NB4 (cell line): ENCODE results near the gene CTNS.
A peak's percentile ranks its signal among the peaks of the same experiment; 100 is the strongest.

Source experiments
- DNase-seq: peaks from one replicate; pipeline ENCODE4 v3.0.0; 2010; ENCODE audit warnings: low read depth
- H3K4me3 ChIP-seq: one replicate; pipeline ENCODE4 v1.5.1; 2011; ENCODE audit warnings: mild to moderate bottlenecking, low read depth, low read length, moderate library complexity
- MYC ChIP-seq: IDR thresholded peaks from 2 replicates; pipeline ENCODE4 v1.6.1; 2011; ENCODE audit warnings: low read depth, low read length
- POLR2A ChIP-seq: IDR thresholded peaks from 2 replicates; pipeline ENCODE4 v1.6.1; 2011; ENCODE audit warnings: mild to moderate bottlenecking; ENCODE audit not compliant: insufficient read length; ENCODE audit errors: extremely low read depth
- TF ChIP-seq, protein P1 (sequence below): IDR thresholded peaks from 2 replicates; pipeline ENCODE4 v1.6.1; 2011; ENCODE audit warnings: low read depth, low read length
- TF ChIP-seq, protein P2 (sequence below): IDR thresholded peaks from one replicate; pipeline ENCODE4 v1.5.1; 2012; ENCODE audit warnings: low read depth, low read length

CTNS gene

DNA sequence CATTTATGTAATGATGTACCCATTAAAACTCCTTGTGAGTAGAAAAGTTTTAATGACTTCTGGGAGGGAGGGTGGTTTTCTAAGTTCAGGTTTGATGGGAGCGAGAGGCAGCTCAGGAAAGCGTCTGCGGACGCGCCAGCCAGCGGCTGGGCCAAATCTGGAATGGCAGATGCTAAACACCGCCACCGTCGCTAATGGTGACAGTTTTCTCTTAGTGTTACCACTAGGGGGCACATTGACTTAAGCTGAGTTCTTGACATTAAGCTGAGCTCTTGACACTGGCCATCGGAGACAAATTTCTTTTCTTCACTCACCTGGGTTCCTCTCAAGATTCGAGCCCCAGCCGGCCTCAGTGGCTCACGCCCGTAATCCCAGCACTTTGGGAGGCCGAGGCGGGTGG lies 34.1 kb upstream of the CTNS start:
- TF ChIP-seq, protein P1, sequence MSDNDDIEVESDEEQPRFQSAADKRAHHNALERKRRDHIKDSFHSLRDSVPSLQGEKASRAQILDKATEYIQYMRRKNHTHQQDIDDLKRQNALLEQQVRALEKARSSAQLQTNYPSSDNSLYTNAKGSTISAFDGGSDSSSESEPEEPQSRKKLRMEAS, result no peak
- TF ChIP-seq, protein P2, sequence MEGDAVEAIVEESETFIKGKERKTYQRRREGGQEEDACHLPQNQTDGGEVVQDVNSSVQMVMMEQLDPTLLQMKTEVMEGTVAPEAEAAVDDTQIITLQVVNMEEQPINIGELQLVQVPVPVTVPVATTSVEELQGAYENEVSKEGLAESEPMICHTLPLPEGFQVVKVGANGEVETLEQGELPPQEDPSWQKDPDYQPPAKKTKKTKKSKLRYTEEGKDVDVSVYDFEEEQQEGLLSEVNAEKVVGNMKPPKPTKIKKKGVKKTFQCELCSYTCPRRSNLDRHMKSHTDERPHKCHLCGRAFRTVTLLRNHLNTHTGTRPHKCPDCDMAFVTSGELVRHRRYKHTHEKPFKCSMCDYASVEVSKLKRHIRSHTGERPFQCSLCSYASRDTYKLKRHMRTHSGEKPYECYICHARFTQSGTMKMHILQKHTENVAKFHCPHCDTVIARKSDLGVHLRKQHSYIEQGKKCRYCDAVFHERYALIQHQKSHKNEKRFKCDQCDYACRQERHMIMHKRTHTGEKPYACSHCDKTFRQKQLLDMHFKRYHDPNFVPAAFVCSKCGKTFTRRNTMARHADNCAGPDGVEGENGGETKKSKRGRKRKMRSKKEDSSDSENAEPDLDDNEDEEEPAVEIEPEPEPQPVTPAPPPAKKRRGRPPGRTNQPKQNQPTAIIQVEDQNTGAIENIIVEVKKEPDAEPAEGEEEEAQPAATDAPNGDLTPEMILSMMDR, result peak; percentile 56
- H3K4me3 ChIP-seq, result no peak overlapping the region
- DNase-seq, result peak; percentile 61

DNA sequence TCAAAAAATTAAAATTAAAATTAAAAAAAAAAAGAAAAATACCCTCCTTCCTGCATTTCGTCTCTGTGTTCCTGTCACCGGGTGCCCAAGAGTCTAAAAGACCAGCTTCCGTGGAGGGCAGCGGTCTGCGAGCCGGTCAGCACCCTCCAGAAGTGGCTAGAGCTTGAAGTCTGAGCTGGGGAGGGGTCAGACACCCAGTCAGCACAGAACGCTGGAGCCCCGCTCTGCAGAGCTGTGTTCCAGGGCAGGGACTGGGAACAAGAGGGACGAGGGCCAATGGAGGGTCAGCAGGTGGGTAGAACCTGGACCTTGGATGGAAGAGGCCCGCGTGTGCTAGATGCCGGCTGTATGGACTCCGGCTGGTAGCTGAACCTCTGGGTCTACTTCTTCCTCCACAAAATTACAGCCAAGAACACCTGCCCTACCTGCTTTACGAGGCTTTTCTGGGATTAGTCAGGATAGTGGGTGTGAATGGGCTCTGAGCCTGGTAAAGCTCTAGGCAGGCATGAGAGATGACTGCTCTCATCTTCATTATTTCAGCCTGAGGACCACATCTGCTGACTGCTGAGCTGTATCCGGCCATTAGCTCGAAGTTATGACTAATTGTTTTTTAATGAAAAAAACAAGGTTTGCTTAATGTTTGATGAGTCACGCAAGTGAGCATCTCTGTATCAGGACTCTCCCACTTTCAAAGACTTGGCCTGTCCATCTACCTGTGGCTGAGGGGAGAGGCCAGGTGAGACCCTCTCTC lies 33.3 kb upstream of the CTNS start:
- DNase-seq, result no peak
- TF ChIP-seq MYC, result no peak
- TF ChIP-seq, protein P2, result no peak
- TF ChIP-seq, protein P1, result no peak
- no peak for TF ChIP-seq POLR2A
- H3K4me3 ChIP-seq, result no peak overlapping the region

DNA sequence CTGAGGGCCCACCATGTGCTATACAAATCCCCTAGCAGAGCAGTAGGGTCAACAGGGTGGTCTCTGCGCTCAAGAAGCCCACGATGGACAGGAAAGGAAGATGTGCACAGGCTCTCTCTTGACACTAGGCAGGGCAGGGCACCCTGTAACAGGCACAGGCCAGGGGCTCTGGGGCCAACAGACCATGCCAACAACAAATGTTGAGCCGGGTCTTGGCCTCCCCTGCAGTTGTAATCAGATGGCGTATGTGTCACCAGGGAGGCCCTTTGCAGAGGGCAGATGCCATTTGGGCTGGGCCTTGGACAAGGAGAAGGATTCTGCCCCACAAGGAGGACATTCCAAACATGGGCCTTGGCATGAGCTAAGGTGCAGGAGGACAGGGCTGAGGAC lies 32.7 kb upstream of the CTNS start:
- TF ChIP-seq, protein P1, result no peak
- no peak for TF ChIP-seq POLR2A
- TF ChIP-seq, protein P2, result no peak
- no peak for TF ChIP-seq MYC
- H3K4me3 ChIP-seq, result no peak overlapping the region
- no peak for DNase-seq

DNA sequence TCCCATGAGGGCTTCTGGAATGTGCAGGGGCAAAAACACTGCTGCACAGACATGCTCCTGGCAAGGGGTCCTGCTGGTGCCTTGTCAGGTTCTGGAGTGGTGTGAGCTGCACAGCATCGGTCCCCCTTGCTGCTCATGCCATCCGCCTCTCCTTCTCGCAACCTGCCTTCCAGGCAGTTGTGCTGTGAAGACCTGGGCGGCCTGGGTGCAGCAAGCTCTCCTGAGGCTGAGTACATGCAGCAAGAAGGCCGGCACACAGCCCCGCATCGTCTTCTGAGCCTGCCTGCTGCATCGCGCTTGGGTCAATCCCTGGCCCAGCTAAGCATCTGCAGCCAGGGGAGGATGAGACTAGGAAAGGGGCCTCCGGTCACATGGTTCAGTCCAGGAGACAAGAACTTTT lies 26.9 kb upstream of the CTNS start:
- no peak for DNase-seq
- H3K4me3 ChIP-seq, result no peak overlapping the region
- TF ChIP-seq, protein P1, result no peak
- TF ChIP-seq, protein P2, result no peak
- no peak for TF ChIP-seq MYC

DNA sequence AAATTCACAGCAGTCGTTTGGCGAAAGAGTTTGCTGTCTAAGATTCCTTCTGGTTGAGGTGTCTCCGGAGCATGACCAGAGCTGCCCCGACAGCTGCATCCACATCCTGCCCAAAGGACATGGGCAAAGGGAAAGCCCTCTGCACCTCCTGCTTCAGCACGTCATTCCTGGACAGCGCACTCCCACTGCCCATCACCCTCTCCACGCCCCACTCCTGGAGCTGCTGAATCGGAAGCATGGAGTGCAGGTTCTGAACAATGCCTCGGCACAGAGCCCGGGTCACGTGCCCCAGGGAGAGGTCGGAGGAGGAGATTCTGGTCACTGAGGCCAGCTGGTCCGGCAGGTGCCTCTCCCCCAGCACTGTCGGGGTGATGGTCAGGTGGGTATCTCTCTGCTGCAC lies 26.0 kb upstream of the CTNS start:
- H3K4me3 ChIP-seq, result no peak overlapping the region
- TF ChIP-seq, protein P2, result no peak
- TF ChIP-seq POLR2A (no peak), MYC (no peak)
- TF ChIP-seq, protein P1, result no peak
- no peak for DNase-seq
